Epithelial cell of esophagus (primary cell): ENCODE measurements around the gene PRDM7.
A peak's percentile ranks its signal among the peaks of the same experiment; 100 is the strongest.

Experiments
- DNase-seq: peaks from one replicate; pipeline ENCODE4 v3.0.0; 2010; ENCODE audit warnings: low read depth
- H3K4me3 ChIP-seq: 2 replicates; pipeline ENCODE4 v1.5.1; 2011; ENCODE audit warnings: mild to moderate bottlenecking, low read length, control low read depth
- CTCF ChIP-seq: IDR thresholded peaks from 2 replicates; pipeline ENCODE4 v1.5.1; 2011; ENCODE audit warnings: low read depth, mild to moderate bottlenecking, low read length, control low read depth, inconsistent platforms; ENCODE audit not compliant: insufficient read depth; ENCODE audit errors: missing control alignments

The PRDM7 gene

DNA sequence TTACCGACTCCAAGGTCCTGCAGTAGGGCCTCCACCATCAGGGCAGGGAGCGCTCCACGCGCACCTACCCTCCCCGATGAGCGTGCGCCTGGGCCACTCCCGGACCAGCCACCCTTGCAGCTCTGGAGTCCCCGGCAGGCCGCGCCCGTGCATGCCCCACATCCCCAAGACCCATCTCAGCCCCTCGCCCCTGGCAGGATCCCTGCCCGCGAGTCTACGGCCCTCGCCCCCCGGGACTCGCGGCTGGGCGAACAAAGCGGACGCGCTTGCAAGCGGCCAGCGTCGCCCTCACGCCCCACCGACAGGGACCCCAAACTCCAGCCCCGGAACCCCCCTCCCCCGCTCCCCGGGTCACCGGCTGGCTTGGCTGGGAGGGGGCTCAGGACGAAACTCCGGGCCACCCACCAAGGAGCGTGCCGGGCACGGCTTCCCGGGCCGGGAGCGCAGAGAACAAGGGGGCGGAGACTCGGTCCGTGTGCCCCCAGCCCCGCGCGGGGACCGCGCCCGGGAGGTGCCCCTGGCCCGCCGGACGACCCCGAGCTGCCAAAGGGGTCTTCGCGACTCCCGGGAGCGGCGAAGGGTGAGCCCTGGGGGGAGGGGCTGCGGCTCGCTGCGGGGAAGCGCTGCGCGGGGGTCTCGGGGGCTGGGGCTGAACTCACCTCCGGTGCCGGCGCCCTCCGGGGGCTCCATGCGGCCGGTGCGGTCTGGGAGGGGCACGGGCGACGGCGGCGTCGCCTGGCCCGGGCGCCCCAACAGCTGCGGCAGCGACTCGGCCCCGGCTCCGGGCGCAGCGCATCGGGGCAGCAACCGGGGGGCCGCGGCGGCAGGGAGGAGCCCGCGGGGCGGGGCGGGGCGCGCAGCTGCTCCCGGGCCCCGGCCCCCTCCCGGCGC is 58.2 kb downstream of the PRDM7 start, which contains the start of gene DBNDD1:
TSS of gene DBNDD1 (minus strand) at position 805 of the 891 bp plus-strand sequence. CDS start at position 690, 115 bp downstream.
- peak within 1 kb of the TSS; percentile 51 for H3K4me3 ChIP-seq
- no peak for TF ChIP-seq CTCF
- peak; percentile 39 for DNase-seq

- H3K4me3 ChIP-seq: peak overlapping the region; percentile 46
- no peak for DNase-seq
- no peak for TF ChIP-seq CTCF
These were observed 58.9 kb downstream of the PRDM7 start for GRCh38 chr16:90018297-90018651.

DNA sequence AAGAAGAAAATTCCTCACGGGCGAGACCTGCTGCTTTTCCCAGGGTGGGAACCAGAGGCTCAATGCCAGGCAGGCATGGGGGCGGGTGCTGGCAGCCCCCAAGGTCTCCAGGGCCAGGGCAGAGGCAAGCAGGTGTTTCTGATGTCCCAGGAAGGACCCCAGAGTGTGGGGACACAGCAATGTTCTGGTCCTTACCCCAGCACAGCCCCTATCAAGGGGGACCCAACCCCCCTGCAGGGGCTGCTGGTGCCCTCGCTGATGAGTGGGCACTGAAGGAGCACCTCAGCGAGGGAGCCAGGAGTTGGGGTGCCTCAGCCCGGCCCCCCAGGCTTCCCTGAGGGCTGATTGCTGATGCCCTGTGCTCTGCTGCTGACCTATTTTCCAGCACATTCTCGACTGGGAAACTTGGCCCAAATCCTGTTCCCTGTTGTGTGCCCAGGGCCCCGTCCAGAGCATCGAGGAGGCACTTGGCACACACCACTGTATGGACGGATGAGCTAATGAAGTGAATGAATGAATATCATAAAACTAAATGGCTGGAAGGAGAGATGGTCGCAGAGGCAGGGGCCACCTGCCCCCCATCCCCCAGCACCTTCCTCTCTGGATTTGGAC is 60.7 kb downstream of the PRDM7 start:
- no peak for DNase-seq
- no peak overlapping the region for H3K4me3 ChIP-seq
- no peak for TF ChIP-seq CTCF

DNA sequence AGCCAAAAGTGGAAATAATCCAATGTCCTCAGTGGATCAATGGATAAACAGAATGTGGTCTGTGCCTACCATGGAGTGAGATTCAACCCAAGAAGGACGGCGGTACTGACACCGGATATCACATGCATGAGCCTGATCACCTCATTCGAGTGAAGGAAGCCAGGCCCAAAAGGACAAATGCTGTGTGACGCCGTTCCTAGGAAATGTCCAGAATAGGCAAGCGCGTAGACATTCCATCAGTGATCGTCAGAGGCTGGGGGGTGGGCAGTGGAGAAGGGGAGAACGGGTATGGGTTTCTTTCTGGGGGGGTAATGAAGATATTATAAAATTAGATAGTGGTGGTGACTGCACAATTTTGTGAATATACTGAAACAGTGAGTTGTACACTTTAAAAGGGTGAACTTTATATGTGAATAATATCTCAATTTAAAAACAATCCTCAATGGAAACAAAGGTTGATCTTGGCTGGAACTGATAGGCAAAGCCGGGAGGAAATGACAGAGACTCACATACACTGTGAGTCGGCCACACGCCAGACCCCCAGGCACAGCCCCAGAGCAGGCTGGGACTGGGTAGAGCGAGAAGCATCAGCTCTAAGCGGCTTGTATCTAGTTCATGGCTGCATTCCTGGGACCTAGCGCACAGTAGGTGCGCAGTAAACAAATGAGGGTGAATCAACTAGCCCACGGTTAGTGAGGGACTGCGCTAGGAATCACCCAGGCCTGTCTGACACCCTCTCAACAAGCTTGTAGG is 61.4 kb downstream of the PRDM7 start:
- DNase-seq: no peak
- TF ChIP-seq CTCF: no peak
- no peak overlapping the region for H3K4me3 ChIP-seq

- TF ChIP-seq CTCF: no peak
- H3K4me3 ChIP-seq: no peak overlapping the region
- no peak for DNase-seq
These were observed 64.0 kb downstream of the PRDM7 start for GRCh38 chr16:90012991-90013745.

DNA sequence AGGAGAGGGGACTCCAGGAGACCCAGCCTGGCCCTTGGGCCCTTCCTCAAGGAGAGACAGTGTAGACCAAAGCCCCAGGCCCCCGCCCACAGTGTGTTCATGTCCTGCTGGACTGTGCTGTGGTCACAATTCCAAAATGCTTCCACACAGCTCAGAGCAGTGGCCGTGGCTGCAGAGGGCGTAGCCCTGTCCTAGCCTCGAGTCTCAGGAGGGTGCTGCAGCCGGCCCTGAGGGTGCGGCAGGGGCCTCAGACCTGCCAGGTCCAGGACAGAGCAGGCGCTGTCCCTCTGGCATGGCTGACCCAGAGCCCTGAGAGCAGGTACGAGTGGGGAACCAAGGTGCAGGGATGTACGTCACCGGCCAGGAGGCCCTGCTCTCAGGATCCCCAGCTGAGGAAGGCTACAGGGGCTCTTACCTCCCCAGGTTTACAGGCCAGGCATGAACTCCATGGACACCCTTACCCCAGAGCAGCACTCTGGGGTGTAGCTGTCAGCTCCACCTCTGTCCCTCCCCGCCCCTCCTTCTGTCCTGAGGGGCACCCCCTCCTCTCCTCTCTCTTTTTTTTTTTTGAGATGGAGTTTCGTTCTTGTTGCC is 65.1 kb downstream of the PRDM7 start:
- no peak for TF ChIP-seq CTCF
- no peak overlapping the region for H3K4me3 ChIP-seq
- DNase-seq: no peak
